Stimulated activated CD4-positive, alpha-beta T cell treated with anti-CD3 and anti-CD28 coated beads, Interleukin-2, amount 100 ng/mL, for 4 hours (primary cell): ENCODE results near the gene FAM227B.
"Not testable (repeated sequence)": the region's sequence is repeated elsewhere in the genome, so short reads cannot be mapped to it uniquely, and the experiment has no call there.

ENCODE experiments used
- DNase-seq: peaks from one replicate; pipeline ENCODE4 v3.0.0-alpha.2; 2020; ENCODE audit warnings: low read depth

The FAM227B gene

DNA sequence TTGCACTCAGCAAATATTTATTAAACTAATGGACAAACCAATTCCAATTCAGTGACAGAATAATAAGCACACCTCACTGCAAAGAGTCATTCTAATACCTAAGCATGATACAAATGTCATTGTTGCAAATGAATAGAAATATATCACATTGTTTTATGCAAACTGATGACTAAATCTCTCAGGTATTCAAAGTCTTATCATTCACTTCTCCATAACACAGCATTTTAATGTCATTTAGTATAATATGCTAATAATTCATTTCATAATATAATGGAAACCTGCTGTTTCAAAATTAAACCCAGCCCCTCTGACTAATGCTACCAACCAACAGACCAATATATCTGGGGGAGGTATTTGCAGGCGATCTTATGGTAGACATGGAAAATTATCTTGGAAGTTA is 125.8 kb downstream of the FAM227B start:
- no peak for DNase-seq

DNA sequence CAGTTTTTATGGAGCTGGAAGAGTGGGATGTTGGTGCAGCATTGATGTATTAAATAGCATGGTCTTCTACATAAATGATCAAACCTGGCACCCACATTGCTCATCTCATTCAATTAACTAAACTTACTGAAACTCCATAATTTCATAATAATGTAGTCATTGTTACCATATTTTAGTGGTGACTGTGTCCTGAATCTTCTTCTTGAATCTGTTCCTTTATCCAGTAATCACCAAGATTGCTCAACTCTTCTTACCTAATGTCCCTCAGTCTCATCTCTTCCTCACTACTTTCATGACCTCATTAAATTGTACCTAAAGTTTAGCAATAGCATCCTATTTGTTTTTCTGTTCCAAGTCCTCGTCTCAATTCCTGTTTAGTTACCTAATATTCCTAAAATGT is 127.8 kb downstream of the FAM227B start:
- DNase-seq: no peak

DNA sequence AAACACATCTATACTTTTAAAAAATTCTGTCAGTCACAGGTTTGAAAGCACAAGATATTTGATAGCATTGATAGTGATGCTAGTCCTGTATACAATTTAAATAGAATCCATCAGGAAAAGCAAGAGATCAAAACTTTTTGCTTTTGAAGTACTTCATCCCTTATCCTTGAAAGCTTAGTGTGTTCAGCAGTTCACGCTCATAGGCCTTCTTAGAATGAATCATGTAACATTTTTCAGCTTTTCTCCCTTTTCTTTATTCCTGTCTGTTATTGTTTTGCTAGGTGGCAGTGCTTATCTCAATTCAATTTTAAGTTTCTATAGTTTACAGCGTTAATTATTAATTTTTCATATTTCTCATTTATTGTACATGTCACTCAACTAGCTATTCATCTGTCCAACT is 128.5 kb downstream of the FAM227B start:
- DNase-seq: no peak

DNA sequence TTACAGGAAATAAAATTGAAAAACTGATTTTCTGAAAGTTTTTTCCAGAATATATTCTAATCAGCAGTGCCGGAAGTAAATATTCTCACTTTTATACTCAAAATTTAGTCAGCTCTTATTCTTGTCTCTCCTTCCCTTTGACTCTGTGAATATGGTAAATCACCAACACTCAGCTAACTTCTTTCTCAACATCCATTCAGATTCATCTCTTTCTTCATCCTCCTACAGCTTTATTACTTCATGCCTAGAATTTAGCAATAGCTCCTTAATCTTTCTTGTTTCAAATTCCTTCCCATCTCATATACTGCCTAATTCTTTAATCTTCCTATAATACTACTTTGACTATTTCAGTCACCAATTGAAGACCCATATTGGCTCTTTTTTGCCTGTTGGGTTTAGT is 129.7 kb downstream of the FAM227B start:
- no peak for DNase-seq

DNA sequence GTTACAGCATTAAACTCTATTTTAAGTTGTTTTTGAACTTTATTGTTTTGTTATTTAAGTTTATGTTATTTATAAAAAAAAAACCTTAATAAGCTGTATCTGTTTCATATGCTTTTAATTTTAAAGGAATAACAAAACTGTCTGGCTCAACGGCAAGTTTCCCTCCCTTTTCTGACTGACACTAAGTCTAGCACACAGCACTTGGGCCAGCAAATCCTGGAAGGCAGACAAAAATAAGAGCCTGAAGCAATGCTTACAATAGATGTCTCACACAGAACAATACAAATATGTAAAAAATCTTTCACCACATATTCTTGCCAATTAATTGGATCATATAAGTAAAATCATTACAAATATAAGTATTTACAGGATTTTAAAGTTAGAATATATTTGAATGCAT is 135.2 kb downstream of the FAM227B start:
- DNase-seq: not testable (repeated sequence)

DNA sequence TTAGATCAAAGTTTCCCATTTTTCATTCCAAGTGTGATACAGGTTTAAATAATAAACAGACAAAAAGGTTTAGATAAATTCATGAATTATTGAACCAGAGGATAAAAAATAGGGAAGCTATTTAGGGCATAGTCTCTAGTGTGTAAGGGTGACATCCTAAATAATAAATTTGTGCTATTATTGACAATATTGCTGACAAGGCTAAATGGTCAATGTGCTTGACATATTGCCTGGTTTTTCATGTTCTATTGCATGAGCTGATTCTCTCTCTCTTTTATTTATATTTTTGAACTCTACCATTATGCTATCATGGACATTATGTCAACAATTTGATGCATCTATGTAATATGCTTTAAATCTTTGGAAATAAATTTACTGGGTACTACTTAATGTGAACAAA is 141.6 kb downstream of the FAM227B start:
- DNase-seq: not testable (repeated sequence)

DNA sequence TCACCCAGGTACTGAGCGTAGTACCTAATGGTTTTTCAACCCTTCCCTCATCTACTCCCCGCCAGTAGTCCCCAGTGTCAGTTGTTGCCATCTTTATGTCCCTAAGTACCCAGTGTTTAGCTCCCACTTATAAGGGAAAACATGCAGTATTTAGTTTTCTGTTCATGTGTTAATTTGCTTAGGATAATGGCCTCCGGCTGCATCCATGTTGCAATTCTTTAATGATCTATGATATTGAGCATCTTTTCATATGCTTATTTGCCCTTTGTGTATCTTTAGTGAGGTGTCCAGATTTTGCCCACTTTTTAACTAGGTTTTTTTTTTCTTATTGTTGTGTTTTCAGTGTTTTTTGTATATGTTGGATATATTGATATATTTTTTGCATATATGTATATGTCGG is 142.6 kb downstream of the FAM227B start:
- DNase-seq: not testable (repeated sequence)

DNA sequence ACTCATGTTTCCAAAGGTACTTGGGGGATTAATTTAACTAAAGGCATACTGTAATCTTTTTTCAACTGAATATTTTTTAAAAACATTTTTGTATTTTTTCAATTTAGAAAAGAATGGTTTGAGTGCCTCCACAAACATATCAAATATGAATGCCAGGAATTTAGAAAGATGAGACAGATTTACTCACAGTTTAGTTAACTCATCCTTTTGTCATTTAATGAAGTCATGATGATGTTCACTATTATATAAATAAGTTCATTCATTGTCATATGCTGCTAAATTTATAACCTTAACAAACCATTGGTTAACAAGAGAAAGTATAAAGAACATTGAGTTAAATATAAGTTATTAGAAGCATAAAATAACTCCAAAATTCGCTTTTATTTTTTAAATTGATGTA is 147.6 kb downstream of the FAM227B start:
- no peak for DNase-seq

DNA sequence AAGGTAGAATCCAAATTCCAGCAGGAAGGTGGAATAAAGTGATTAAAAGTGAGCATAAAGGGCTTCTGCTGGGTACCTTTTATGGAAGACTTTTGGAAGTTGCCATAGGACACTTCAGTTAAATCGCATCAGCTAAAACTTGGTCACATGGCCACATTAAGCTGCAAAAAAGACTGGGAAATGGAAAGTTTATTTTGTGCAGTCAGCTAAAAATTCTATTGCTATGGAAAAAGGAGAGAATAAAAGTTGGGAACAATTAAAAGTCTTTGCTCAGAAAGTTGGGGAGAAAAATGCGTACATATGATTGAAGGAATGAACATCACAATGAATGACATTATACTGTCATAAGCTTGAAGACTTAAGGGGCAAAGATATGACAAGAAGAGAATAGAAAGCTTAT is 148.3 kb downstream of the FAM227B start:
- no peak for DNase-seq

DNA sequence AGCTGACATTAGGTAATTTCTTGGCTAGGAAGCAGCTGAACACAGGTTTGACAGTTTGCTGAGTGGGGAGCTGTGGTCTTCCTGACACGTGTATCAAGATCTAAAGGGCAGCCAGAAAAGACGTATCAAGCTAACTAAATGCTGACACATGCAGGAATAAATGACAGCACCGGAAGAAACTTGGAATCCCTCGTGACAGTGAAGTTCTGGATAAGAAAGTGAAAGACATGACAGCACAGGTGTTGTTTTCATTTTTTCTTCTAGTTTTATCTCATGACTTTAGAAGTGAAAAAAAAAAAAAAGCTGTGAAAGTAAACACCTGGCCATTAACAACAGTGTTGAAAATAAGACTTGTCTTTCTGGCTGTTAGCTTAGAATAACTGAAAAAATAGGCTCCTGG is 148.9 kb downstream of the FAM227B start:
- DNase-seq: no peak

DNA sequence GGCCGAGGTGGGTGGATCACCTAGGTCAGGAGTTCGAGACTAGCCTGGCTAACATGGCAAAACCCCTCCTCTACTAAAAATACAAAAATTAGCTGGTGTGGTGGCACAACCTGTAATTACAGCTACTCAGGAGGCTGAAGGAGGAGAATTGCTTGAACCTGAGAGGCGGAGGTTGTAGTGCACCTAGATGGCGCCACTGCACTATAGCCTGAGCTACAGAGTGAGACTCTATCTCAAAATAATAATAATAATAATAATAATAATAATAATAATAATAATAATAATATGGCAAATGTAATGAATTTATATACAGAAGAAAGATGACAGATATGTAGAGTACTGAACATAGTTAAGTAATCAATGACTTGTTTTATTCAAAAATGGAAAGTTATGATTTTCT is 149.4 kb downstream of the FAM227B start:
- DNase-seq: not testable (repeated sequence)

DNA sequence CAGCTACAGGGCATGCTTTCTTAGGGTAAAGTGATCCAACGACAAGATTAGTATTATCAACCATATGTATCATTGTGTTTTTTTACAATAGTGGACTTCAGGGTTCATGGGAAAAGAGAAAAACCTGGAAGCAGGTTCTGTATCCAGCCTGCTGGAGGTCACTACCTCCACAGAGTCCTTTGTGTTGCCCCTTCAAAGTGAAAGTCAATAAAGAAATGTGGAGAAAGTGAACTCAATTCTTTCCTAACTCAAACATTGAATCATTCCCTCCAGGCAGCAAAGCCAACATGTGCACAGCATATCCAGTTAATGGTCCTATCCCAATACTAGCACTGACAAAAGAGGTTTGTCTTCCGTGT is 152.2 kb downstream of the FAM227B start:
- DNase-seq: no peak

DNA sequence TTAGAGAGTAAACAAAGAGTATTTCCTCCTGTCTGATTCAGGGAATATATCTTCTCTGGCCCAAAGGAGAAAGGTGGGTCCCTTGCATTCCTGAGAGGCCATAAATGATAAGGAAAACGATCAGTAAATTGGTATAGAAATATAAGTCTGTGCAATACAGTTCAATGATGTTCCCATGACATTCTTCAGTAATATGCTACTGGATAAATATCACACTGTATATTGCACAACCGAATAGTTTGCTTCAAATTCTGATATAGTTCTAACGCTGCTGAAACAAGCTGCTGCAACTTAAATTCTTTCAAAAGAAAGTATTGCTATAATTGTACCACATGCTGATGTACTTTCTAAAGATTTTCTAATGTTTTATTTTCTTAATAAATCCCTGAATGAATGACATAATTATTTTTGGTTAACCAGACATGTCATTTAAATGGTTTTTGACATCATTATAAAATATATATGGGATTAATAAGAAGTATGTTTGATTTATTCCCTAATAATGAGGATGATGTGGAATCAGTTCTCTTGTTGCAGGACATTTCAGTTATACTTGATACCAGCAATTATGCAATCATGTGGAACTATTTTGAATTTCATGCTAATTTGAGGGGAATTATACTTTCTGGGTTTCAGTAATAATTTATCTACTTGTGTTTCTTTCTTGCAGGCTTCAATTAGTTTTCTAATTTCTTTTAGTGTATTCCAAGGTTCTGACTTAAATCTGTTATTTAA is 152.7 kb downstream of the FAM227B start:
- DNase-seq: no peak

DNA sequence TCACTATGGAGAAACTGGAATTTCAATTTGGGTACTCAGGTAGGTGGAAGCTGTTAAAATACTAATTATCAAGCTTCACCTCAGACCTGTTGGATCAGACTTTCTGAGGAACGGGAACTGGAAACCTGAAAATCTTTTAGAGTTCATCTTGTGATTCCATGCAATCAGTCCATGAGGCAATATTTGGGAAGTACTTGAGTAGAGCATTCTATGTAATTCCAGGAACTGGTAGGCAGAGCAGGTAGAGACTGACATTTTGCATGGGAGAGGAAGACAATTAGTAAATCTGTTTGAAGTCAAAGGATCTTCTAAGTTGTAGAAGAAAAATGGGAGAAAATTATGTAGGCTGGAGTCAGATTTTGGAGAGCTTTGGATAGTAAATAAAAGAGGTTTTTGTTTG is 154.5 kb downstream of the FAM227B start:
- no peak for DNase-seq

DNA sequence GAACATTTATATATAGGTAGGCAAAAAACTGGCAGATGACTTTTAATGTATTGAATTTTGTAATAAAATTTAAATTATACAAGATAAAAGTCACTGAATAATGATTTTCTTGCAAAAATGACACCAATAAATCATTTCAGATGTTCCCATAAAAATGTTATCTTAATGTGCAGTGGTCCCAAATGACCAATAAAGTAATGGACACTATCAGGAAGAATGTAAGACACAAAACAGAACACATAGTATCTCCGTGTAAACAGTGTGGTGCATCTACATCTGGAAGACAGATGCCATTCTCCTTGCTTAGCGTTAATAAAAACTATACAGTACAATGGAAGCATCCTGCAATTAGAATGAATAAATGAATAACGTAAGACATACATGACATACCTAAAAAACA is 156.1 kb downstream of the FAM227B start:
- no peak for DNase-seq

DNA sequence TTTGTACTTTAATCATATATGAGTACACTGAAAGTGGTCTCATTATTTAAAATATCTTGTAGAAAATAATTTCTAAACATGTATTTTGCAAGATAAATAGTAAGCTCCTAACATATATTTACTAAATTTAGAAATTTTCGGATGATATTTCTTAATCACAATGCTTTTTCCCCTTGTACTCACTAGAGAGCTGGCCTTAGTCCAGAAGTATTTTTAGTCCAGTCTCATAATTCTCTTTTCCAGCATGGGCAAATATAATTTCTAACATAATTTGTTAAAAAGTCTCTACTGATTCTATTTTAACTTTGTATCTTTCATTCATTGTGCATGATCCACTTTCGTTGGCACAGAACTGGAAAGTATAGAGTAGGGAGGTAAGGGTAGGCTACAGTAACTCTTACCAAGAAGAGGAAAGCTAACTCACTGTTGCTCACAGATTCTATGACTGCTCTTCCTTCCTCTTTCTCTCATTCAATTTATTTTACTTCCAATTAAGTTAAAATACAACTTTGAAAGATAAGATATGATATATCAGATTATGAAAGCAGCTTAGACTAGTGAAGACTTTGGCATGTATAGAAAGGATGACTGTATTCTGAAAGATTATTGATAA is 158.3 kb downstream of the FAM227B start:
- no peak for DNase-seq

DNA sequence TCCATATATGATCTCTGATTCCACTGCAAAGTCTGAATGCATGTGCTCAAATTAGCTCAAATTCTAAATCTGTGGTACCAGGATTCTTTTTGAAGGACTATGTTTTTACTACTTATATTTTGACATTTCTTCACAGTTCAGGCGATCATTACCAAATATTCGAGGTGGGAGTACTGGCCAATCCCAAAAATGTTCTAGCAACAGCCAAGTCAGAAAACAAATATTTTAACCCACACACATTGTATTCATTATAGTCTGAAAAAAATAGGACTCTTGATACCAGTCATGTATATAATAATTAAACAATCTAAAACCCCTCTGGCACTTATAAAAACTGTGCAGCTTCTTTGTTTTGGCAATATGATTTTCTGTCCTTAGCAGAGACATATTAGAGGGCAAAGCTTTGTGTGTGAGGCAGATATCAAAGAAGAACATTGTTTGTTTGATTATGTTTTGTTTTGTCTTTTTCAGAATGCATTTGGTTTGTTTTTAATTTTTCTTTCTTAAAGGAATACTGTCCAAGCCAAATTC is 160.1 kb downstream of the FAM227B start:
- DNase-seq: no peak

DNA sequence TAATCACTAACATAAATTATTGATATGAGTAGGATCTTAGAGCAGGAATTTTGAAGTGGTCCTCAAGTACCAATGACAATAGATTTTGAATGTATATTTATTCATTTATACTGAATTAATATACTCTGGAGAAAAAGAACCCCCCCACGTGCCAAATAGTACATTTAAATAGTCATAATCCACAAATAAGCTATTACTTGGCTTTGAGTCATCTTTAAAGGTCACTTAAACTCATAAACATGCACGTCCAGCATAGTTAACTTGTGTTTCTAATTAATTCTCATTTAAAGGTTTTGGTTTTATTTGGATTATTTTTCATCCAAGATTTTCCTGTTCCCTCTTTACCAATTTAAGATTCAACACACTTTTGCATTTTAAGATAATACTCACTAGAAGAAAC is 162.5 kb downstream of the FAM227B start:
- DNase-seq: no peak

DNA sequence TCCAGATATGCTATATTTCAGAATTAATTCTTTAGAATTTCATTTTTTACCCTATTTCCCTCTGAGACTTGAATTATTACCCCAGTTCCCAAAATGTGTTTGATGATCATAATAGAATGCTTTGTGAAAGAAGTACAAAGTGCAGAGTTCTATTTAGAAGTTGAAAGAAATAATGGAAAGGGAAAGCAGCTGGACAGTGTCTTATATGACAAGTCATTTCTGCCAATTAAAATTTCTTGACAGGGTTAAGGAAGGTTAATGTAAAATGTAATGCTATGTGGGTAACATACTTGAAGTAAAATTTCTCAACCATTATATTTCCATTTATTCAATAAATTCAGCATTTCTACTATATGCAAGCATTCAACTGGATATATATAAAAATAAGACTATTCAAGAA is 164.5 kb downstream of the FAM227B start:
- no peak for DNase-seq

DNA sequence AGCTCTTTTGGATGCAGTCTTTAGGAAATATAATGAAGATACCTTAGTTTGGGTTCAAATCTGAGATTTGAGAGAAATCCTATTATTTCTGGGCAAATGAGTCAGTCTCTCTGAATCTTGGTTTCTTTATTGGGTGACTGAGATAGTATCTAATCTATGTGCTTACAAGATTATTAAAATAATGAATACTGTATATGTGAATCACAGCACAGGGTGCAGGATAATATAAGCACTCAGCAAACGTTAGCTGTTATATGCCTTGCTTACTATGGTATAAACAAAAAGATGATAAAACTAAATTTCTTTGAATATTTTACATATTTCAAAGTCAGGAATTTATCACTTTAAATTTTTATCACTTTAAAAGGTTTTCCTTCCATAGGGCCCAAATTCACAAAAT is 168.0 kb downstream of the FAM227B start:
- no peak for DNase-seq

DNA sequence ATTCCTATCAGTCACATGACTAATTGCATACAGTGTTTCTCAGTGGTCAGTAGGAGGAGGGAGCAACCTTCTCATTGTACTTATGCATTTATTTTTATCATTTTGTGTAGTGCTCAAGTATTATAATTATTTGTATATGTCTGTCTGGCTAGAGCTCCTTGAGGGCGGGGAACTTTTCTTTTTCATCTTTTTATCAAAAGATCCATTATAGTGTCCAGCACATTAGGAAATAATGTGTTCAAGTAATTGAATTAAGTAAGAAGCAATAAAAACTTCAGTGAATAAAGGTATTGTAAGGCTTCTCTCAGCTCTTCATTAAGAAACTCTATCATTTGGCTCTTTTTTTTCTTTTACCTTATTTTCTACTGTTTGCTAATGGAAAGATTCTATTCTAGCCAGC is 178.8 kb downstream of the FAM227B start:
- DNase-seq: no peak

DNA sequence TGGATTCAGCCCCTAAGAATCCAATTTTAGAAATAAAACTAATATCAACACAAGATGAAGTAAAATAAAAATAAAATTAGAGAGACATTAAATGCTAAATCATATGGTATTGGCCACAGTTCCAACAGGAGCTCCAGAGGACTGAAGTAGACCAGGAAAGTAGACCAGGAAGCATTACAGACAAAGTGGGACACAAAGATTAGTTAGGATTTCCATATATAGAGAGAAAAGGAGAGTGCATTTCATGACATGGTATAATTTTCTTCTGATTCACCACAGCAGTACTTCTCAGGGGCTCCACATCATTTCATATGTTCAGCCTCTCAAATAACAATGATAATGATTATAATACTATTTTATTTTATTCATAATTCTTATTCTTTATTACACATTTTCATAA is 179.3 kb downstream of the FAM227B start:
- DNase-seq: no peak

DNA sequence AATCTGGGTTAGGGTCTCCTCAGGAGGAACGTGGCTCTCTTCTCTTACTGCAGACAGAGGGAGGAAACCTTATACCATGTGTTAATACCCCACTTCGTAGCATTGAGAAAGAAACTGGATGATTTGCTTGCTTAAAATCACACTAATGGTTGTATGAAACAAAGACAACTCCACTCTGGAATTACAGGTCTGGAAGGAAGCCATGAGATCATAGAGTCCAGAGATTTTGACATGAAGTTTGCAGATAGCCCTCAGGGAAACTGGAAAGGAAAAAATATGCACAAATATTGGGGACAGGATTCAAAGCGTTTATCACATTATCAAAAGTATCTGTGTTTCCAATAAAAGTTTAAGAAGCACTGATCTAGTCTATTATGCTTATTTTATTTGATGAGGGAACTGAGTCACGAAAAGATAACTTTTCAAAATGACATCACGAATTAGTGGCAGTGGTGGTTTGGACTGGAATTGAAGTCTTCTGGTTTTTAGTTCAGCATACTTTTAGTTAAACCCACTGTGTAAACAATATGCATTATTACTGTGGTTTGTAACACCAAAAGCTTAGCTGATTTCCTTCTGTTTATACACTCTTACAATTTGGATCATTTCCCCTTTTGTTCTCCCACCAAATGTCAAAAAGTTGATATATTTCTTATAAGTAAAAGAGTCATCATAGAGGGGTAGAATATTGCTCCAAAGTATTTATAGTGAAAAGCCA is 180.8 kb downstream of the FAM227B start:
- no peak for DNase-seq
